NCI-H748 (cell line): ENCODE results near the gene FOXN1.

Experiments used
- DNase-seq: peaks from one replicate; lab custom pipeline; 2025; ENCODE audit not compliant: unreplicated experiment; lab: John Stamatoyannopoulos, UW

FOXN1 gene

DNA sequence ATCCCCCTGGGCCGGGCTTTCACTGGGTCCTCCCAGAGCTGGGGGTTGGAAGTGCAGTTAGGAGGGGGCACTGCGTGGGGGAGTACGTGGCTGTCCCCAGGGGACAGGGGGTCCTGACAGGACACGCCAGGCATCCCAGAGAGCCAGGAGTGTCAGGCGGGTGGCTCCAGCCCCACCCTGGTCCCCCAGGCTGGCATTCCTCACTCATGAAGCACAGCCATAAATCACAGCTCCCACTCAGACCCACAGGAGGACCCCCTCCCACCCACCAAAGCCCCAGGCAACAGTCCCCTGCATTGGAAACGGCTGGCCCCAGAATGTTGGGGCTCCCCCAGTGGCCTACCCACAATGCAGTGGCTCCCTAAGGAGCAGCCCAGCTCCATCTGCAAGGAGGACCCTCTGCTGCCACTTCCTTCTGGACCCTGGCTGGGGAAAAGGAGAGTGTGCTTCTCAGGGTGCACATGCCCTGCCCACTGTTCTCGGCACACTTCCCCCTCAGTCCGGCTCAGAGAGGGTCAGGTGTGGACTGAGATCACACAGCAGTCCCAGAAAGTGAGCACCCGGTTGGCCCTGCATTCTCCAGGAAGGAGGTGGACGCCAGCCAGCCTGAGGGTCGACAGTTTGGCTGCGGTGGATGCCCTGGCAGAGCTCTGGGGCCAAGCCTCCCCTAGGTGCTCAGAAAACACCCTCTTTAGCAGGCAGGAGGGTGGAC lies 7.3 kb upstream of the FOXN1 start:
- DNase-seq, result no peak

- DNase-seq, result peak; percentile 76
Observed at GRCh38 chr17:28499364-28499664, 6.8 kb upstream of the FOXN1 start.

DNA sequence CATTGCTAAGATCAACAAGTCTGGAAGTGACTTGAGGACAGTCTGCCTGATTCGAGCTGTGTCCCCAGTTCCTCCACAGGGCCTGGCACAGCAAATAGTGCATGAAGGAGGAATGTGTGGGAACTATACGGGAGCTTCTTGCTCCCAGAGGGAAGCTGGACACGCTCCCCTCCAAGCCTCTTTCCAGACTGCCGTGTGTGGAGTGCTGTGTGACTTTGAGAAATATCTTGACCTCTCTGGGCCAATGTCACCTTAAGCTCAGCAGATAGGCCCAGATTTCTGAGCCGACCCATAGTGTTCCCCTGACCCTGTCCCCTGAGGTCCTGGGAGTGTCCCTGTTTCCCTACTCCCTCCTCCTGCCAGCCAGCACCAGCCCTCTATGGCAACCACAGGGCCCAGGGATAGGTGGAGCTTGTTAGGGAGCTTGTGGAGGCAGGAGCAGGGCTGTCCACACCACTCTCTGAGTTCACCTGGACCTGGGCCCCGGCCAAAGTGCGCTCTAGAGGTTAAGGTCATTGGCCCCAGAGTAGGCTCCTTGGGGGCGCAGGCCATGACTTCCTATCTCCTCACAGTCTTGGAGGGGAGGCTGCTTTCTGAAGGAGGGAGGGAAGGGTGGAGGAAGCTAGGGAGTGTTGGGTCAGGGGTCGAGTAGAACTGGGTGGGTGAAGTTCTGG lies 6.3 kb upstream of the FOXN1 start:
- no peak for DNase-seq

- DNase-seq, result no peak
Observed at GRCh38 chr17:28500712-28501379, 5.3 kb upstream of the FOXN1 start.

DNA sequence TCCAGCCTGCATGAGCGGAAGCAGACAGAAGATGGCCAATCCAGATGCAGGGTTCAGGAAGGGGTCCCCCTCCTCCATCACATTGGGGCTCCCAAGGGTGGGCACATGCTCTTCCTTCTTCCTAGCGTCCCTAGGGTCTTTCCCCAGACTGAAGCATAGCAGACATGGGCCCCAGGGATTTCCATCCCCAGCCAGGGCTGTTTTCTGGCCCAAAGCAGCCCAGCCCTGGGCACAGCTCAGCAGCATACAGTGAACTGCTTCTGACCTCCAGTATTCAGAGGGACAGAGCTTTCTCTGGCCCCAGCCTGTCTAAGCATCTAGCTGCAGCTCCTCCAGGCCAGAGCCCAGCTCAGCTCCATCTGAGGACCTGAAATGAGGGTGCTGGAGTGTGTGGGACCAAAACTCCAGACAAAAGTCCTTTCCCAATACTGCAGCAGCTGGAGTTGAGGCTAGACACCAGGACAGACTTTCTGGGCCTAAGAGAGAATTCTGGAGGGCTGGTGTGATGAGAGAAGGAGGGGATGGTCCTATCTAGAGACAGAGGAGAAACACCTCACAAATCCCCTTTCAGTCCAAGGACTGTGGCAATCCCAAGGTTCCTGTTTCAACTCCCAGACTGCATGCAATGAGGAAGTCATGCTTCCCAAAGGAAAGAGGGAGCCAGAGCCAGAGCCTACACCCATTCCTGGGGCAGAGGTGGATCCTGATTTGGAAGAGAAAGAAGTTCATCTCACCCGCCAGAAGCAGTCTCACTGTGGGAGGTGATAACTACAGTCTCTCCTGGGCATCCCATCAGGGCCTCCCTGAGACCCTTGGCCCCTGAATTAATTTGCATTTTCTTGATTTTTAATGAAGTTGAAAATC lies 4.5 kb upstream of the FOXN1 start:
- DNase-seq, result no peak

DNA sequence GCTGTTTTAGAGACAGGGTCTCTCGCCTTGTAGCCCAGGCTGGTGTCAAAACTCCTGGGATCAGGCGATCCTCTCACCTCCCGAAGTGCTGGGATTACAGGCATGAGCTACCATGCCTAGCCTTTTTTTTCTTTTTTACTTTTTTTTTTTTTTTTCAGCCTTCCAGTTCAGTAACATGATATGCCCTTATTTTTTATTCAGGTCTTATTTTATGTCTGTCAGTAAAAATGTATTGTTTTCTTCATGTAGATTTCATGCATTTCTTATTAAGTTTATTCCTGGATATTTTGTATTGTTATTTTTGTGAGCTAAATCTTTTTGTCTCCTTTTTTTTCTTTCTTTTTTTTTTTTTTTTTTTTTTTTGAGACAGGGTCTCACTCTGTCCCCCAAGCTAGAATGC lies 2.7 kb upstream of the FOXN1 start:
- no peak for DNase-seq

GRCh38 chr17:28506763-28507487 lies 777 bp downstream of the FOXN1 start:
- DNase-seq, result no peak

DNA sequence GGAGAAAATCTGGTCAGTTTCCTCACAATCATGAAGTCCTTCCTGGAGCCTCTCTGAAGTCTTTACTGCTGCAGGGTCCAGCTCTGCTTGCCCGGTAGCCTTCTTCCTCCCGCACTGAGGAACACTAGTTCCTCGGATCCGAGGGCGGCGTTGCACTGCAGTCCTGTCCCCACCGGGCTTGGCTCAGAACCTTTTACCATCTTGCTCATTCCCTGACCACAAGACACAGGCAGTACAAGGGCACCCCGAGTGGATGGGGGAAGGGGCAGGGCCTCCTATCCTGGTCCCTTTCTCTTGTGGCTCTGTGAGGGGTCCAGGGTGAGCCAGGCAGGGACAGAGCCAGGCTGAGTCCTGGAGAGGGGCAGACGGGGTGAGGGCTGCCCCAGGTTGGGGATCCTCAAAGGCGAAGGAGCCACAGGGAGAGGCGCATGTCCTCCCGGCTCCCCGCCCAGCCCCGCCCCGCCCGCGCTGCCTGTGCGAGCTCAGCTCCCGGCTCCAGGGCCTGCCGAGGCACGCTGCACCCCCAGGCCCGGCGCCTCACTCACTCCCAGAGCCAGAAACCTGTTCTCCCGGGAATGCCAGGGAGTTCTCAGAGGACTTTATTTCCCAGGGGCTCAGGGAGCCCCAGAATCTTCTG lies 1.5 kb downstream of the FOXN1 start:
- DNase-seq, result no peak

- no peak for DNase-seq
Observed at GRCh38 chr17:28508211-28508724, 2.1 kb downstream of the FOXN1 start.

DNA sequence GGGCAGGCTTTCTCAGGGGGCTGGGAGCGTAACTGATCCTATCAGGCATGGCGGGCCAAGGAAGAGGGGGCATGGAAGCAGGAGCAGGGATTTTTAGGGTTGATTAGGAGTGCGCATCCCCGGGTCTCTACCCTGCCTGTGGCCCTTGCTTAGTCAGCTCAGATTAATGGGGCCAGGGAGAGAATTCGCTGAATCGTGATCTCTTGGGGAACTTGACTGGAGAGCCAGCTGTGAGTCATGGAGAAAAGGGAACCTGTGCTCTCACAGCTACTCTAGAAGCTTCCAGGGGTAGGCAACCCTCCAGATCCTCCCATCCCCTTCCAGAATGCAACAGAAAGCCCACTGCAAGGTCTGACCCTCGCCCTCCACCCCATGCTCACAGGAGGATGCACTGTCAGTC lies 3.6 kb downstream of the FOXN1 start:
- DNase-seq, result no peak

- no peak for DNase-seq
Observed at GRCh38 chr17:28511858-28512461, 5.8 kb downstream of the FOXN1 start.

GRCh38 chr17:28513476-28513875 lies 7.3 kb downstream of the FOXN1 start:
- DNase-seq, result no peak

- DNase-seq, result peak; percentile 37
Observed at GRCh38 chr17:28514561-28515002, 8.4 kb downstream of the FOXN1 start.

DNA sequence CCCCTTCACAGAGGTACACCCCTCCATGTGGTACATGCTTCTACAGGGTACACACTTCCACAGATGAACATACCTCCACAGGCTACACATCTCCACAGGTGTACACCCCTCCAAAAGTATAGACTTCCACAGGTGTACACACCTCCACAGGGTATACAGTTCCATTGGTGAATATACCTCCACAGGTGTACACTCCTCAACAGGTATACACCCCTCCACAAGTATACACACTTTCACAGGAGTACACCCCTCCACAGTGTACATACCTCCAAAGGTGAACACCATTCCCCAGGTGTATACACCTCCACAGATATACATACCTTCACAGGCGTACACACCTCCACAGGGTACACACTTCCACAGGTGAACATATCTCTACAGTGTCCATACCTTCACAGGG lies 9.4 kb downstream of the FOXN1 start:
- no peak for DNase-seq

DNA sequence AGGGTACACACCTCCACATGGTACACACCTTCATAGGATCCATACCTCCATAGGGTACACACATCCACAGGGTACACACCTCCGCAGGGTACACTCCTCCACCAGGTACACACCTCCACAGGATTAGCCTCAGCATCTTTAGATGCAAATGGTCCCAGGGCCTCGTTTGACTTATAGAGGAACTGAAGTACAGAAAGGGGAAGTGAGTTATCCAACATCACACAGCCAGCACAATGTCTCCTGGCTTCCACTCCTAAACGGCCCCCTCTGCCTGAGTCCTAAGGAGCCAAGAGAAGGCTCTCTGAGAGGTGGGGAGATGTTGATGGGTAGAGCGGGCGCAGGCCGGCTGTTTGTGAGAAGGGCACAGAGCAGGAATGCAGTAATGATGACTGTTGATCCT lies 12.0 kb downstream of the FOXN1 start:
- no peak for DNase-seq

DNA sequence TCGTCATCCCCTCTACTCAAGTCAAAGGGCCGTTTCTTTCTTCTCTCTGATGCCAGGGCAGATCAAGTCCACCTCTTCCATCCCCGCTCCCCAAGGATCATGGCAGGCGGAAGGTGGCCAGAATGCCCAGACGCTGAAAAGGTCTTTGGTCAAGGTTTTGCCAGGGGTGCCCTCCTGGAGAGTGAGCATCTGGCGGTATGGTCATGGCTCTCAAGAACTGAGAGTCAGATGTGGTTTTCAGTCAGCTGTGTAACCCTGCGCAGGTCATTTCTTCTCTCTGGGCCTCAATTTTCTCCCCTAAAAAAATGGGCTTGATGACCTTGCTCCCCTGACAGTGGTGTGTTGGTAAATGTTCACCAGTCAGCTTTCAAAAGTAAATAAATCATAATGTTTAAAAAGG lies 12.4 kb downstream of the FOXN1 start:
- DNase-seq, result no peak

DNA sequence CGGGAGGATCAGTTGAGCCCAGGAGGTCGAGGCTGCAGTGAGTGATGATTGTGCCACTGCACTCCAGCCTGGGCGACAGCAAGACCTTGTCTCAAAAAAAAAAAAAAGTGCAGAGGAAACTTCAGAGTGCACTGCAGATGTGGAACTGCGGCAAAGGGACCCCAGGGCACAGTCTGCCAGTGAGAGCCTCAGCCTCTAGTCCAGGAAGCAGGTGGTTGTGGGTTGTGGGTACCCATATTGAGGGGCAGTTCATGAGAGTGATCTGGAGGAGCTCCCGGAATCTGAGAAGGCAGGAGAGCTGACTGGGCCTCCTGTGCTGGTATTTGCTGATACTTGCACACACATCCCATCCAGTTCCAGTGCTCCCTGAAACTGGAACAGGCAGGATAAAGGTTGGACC lies 13.1 kb downstream of the FOXN1 start:
- DNase-seq, result no peak

DNA sequence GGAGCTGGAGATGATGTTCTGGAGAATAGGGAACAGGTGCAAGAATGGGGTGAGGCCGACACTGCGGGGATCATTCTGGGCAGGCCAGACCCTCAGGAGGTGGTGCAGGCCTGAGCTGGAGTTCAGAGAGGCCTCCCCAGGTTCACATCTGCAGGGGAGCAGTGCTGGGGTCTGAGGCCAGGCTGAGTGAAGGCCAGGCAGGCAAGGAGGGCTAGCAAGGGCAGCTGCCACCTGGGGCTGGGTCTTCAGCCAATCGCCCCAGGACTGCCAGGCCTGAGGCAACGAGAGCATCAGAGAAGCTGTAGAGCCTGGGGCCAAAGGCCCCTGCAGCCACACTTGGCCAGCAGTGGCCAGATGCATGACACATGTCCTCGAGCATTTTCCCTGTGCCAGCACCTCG lies 14.5 kb downstream of the FOXN1 start:
- no peak for DNase-seq

DNA sequence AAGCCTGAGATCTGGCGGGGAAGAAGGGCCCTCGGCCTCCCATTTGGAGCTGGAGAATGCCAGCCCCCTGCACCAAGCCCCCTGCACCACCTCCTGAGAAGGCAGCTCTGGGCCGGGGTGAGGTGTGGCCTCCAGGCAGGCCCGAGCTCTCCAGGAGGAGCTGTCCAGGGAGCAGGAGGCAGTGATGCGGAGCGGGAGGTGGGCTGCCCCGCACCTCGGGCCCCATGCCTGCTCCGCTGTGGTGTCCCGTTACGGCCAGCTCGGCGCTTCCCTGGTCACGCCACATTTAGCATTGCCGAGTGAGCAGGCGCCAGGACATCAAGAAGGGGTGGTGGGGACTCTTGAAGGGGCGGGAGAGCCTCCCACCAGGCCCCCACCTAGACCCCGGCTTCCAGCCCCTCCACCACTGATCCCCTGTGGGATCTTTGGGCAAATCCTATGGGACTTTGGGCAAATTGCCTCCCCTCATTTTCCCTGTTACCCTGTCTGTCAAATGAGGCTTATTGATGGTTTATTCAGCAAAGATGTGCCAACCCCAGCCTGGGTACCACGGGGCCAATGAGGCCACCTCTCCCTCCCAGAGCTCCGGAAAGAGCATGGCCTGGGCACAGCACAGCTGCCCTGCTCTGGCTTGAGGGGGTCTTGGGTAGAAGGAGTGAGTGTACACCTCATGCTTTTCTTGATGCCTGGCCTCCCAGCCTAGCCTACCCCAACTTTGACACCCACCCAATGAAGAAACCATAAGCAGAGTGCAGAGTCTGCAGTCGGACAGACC lies 15.3 kb downstream of the FOXN1 start:
- DNase-seq, result no peak
